Measurements from ENCODE around the gene ANGPTL4.

- no peak for TF ChIP-seq CTCF (IDR thresholded peaks at IDR 0.05)
- TF ChIP-seq POLR2A (IDR thresholded peaks at IDR 0.05): no peak
- TF ChIP-seq POLR2AphosphoS5 (IDR thresholded peaks at IDR 0.05): peak; percentile 99
- TF ChIP-seq EP300 (IDR thresholded peaks at IDR 0.05): no peak
Observed at GRCh38 chr19:8361921-8362793, 1.8 kb upstream of the ANGPTL4 start.

Measured in gastroesophageal sphincter (tissue), 3 donors.